Stimulated activated memory B cell treated with anti-CD40 and anti-IgM and Interleukin-4, amounts not matched to agents 10 μg/mL and 1 μg/mL and 100 μg/mL, for 72 hours (primary cell): Measurements from ENCODE around the gene TMEM158.

ENCODE experiments used
- ATAC-seq: fragments of 150-1000 bp; cut with Tn5 transposase; 2 replicates; pipeline ENCODE4 v1.10.0; 2021
- H3K27ac Mint-ChIP-seq: one replicate; pipeline ENCODE4 v1.8.0; 2022; ENCODE audit warnings: mild to moderate bottlenecking, mixed read lengths
- H3K27me3 Mint-ChIP-seq: one replicate; pipeline ENCODE4 v1.8.0; 2022; ENCODE audit warnings: mixed read lengths
- H3K36me3 Mint-ChIP-seq: one replicate; pipeline ENCODE4 v1.8.0; 2022; ENCODE audit warnings: mixed read lengths
- H3K4me1 Mint-ChIP-seq: one replicate; pipeline ENCODE4 v1.8.0; 2022; ENCODE audit warnings: mixed read lengths
- H3K4me3 Mint-ChIP-seq: one replicate; pipeline ENCODE4 v1.8.0; 2022; ENCODE audit warnings: mild to moderate bottlenecking, moderate library complexity, mixed read lengths
- H3K9me3 Mint-ChIP-seq: one replicate; pipeline ENCODE4 v1.8.0; 2022; ENCODE audit warnings: mixed read lengths

The TMEM158 gene

DNA sequence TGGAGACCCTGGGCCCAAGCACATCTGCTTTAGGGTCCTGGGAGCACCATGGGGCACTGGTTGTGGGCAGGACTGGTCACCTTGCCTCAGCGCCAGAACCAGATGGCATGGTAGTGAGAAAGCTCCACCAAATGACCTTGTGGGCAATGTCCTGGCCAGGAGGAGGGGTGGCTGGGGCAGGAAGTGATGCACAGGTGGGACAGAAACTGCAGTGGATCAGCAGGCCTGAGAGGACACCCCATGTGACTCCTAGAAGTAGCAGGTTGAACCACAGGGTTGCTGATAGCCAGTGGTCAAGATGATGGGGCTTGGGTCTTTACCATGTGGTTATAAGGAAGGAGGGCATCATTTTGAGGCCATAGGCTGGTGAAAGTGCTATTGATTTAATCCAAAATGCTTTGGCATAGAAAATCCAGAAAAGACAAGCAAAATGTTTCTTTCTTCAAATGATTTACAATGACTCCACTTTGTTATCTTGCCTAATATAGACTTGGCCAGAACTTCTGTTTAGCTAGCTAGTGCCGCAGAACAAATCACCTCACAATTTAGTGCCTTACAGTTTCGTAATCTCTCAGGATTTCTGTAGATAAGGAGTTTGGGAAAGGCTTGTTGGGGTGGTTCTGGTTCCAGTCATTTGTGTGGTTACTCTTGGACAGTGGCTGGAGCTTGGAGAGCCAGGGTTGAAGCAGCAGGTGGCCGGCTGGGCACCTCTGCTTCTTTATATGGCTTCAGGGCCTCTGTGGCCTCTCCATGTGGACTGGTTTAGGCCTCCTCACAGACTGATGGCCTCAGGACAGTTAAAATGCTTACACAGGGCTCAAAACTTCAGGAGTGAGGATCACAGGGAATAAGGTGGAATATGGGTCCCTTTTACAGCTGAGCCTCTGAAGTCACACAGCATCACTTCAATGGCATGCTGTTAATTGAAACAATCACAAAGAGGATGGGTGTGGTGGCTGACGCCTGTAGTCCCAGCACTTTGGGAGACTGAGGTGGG lies 27.5 kb downstream of the TMEM158 start:
- no peaks in the 10 kb centered on the region for H3K4me1 Mint-ChIP-seq
- H3K4me3 Mint-ChIP-seq: no peak overlapping the region
- H3K27ac Mint-ChIP-seq: no peak overlapping the region
- H3K27me3 Mint-ChIP-seq: peaks cover 43% of the 10 kb centered on the region
- no peak for ATAC-seq
- H3K36me3 Mint-ChIP-seq: no peaks in the 10 kb centered on the region
- H3K9me3 Mint-ChIP-seq: no peaks in the 10 kb centered on the region

DNA sequence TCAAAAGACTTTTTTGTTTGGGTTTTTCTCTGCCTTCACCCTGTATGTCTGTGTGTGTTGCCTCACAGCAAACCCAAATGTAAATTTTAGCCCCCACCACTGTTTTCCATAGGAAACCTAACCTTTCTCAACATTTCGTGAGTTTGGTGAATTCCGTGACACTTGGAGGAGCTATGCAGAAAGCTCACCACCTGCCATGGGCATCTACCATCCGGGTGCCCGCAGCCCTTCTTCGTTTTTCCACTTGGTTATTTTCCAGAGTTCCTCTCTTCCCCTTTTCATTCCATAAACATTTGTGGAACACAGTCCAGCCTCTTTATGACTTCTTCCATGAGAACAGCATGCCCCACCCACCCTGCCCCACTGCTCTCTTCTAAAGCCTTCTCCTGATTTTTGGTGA lies 31.3 kb downstream of the TMEM158 start:
- ATAC-seq: no peak
- H3K9me3 Mint-ChIP-seq: no peaks in the 10 kb centered on the region

DNA sequence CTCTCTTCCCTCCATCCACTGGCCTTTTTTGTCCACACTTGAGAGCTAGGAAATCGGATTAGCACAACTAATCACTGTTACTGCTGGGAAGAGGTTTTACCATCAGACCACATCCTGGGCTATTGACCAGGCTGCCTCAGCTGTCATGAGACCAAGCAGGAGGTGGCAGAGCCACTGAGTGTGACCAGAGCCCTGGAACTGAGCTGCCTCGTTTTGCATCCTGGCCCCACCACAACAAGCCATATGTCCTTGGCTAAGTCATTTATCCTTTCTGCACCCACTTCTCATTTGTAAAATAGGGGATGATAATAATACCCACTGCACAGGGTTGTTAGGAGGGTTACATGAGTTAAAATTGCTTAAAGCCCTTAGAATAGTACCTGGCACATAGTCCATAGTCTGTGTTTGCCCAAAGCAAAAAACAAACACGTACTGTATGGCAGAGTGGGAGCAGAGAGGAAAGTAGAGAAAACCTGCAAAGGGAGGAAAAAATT lies 34.1 kb downstream of the TMEM158 start:
- ATAC-seq: no peak
- H3K4me1 Mint-ChIP-seq: peaks cover 8% of the 10 kb centered on the region

More for the DNA sequence above, 31.3 kb downstream of the TMEM158 start:
- no peak overlapping the region for H3K27ac Mint-ChIP-seq
- H3K4me3 Mint-ChIP-seq: no peak overlapping the region
- H3K4me1 Mint-ChIP-seq: no peaks in the 10 kb centered on the region
- no peaks in the 10 kb centered on the region for H3K36me3 Mint-ChIP-seq
- peaks cover 28% of the 10 kb centered on the region for H3K27me3 Mint-ChIP-seq

DNA sequence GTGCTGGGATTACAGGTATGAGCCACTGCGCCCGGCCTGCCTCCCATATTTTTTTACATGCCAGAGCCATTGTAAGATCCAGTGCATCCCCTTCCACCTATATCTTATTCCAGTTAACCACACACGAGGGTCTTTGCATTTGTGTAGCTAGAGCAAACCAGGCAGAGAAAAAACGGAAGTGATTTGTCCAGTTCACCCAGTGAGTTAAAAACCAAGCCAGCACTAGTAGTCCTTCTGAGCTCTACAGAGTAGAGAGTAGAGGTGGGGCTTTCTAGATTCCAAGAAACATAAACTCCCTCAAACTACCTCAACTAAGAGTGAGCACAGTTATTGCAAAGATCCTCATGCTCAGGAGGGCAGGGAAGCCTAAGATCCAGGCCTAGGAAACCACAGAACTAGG lies 34.7 kb downstream of the TMEM158 start:
- ATAC-seq: no peak
- Mint-ChIP-seq H3K36me3 (no peaks in the 10 kb centered on the region), H3K9me3 (no peaks in the 10 kb centered on the region), H3K27ac (no peak overlapping the region), H3K27me3 (peaks cover 19% of the 10 kb centered on the region), H3K4me3 (no peak overlapping the region), H3K4me1 (peaks cover 8% of the 10 kb centered on the region)

More for the DNA sequence above, 34.1 kb downstream of the TMEM158 start:
- Mint-ChIP-seq H3K36me3 (no peaks in the 10 kb centered on the region), H3K27ac (no peak overlapping the region), H3K9me3 (no peaks in the 10 kb centered on the region), H3K4me3 (no peak overlapping the region), H3K27me3 (peaks cover 14% of the 10 kb centered on the region)

GRCh38 chr3:45188719-45189659 lies 37.1 kb downstream of the TMEM158 start:
- Mint-ChIP-seq H3K27ac (no peak overlapping the region), H3K9me3 (no peaks in the 10 kb centered on the region), H3K27me3 (peaks cover 29% of the 10 kb centered on the region), H3K36me3 (no peaks in the 10 kb centered on the region), H3K4me1 (peaks cover 8% of the 10 kb centered on the region), H3K4me3 (no peak overlapping the region)
- ATAC-seq: no peak

- no peak overlapping the region for H3K4me3 Mint-ChIP-seq
- H3K36me3 Mint-ChIP-seq: no peaks in the 10 kb centered on the region
- H3K9me3 Mint-ChIP-seq: no peaks in the 10 kb centered on the region
- peaks cover 14% of the 10 kb centered on the region for H3K4me1 Mint-ChIP-seq
- peak; percentile 85 for ATAC-seq
- peaks cover 37% of the 10 kb centered on the region for H3K27me3 Mint-ChIP-seq
- no peak overlapping the region for H3K27ac Mint-ChIP-seq
Measured at GRCh38 chr3:45187694-45188141, 38.4 kb downstream of the TMEM158 start.

- Mint-ChIP-seq H3K27me3 (peaks cover 43% of the 10 kb centered on the region), H3K4me3 (no peak overlapping the region), H3K9me3 (no peaks in the 10 kb centered on the region), H3K27ac (no peak overlapping the region), H3K4me1 (peaks cover 14% of the 10 kb centered on the region), H3K36me3 (no peaks in the 10 kb centered on the region)
- ATAC-seq: no peak
Measured at GRCh38 chr3:45186871-45187270, 39.2 kb downstream of the TMEM158 start.

DNA sequence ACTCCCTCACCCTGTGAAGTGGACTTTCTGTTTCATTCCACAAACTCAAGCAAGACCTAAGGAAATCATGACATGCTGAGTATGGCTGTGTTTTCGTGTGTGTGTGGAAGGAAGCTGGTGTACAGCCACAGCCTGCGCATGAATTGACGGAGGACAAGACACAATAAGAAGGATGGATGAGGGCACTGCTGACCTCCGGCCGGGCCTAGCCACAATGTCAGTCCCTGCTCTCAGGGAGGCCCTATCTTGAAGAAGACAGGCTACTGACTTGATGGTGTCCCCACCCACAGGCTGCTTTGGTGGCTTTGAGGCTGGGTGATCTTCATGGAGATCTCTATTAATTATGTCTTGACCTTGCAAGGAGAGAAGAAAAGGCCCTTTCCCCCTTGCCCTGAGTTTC lies 40.6 kb downstream of the TMEM158 start:
- Mint-ChIP-seq H3K36me3 (no peaks in the 10 kb centered on the region), H3K4me1 (peaks cover 14% of the 10 kb centered on the region), H3K27me3 (peaks cover 47% of the 10 kb centered on the region), H3K9me3 (no peaks in the 10 kb centered on the region), H3K27ac (no peak overlapping the region), H3K4me3 (no peak overlapping the region)
- no peak for ATAC-seq

GRCh38 chr3:45185052-45185451 lies 41.0 kb downstream of the TMEM158 start:
- peaks cover 51% of the 10 kb centered on the region for H3K27me3 Mint-ChIP-seq
- H3K9me3 Mint-ChIP-seq: no peaks in the 10 kb centered on the region
- no peak overlapping the region for H3K4me3 Mint-ChIP-seq
- ATAC-seq: no peak
- H3K4me1 Mint-ChIP-seq: peaks cover 14% of the 10 kb centered on the region
- no peaks in the 10 kb centered on the region for H3K36me3 Mint-ChIP-seq
- H3K27ac Mint-ChIP-seq: no peak overlapping the region

DNA sequence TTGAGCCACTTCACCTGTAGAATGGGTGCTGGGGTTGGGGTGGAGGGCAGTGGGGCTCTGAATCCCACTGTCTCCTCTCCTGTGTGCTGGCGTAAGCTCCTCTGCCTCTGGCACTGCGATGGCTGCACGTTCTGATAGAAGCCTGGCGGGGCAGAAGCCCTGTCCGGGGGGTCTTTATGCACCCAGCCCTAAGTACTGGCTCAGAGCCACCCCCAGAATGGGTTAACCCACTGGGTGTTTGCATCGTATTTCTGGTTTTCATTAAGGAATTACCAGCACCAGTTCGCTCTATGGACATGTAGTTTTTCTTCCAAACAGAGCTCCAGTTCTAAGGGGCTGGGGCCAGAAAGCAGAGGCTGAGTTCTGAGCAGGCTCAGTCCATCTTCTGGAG lies 42.2 kb downstream of the TMEM158 start:
- H3K4me1 Mint-ChIP-seq: peaks cover 14% of the 10 kb centered on the region
- no peak overlapping the region for H3K27ac Mint-ChIP-seq
- no peak for ATAC-seq
- no peak overlapping the region for H3K4me3 Mint-ChIP-seq
- peaks cover 63% of the 10 kb centered on the region for H3K27me3 Mint-ChIP-seq
- H3K9me3 Mint-ChIP-seq: no peaks in the 10 kb centered on the region
- H3K36me3 Mint-ChIP-seq: no peaks in the 10 kb centered on the region

GRCh38 chr3:45182915-45183871 lies 42.9 kb downstream of the TMEM158 start:
- no peak for ATAC-seq
- no peaks in the 10 kb centered on the region for H3K9me3 Mint-ChIP-seq
- no peaks in the 10 kb centered on the region for H3K36me3 Mint-ChIP-seq
- H3K4me3 Mint-ChIP-seq: no peak overlapping the region
- H3K27ac Mint-ChIP-seq: no peak overlapping the region
- H3K4me1 Mint-ChIP-seq: peaks cover 14% of the 10 kb centered on the region
- peaks cover 70% of the 10 kb centered on the region for H3K27me3 Mint-ChIP-seq

DNA sequence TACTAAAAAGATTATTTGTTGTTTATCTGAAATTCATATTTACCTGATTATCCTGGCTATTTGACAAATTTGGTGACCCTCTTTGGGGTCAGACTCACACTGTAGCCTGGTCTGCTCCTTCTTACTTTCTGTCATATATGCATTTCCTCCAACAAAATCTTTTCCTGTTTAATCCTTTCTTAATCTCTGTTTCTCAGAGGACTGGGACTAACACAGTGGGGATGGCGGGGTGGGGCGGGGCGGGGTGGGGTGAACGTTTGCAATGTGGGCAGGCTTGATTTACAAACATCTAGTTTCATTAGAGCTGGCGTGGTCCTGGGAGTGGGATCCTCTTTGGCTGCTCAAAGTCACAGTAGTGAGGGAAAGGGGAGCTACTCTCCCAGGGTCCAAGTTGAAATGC lies 44.6 kb downstream of the TMEM158 start:
- Mint-ChIP-seq H3K36me3 (no peaks in the 10 kb centered on the region), H3K9me3 (no peaks in the 10 kb centered on the region), H3K27me3 (peaks cover 79% of the 10 kb centered on the region), H3K4me3 (no peak overlapping the region), H3K27ac (no peak overlapping the region), H3K4me1 (peaks cover 6% of the 10 kb centered on the region)
- ATAC-seq: no peak

DNA sequence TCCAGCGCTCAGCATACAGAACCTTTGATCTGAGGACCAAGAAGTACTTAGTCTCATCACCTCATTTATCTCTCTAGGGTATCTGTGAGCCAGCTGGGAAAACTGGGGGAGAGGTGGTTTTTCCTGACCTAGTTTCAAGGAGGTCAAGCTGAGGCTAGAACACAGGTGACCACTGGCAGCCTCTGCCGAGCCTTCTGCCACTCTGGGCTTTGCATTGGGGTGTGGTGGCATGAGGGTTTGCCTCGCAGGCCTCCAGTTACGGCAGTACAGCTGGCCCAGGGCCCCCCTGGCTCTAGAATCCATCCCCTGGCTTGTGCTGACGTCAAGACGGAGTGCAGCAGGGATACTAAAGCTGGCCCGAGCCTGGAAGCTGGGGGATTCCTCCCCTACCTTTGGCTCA lies 45.2 kb downstream of the TMEM158 start:
- Mint-ChIP-seq H3K27ac (no peak overlapping the region), H3K9me3 (no peaks in the 10 kb centered on the region), H3K36me3 (no peaks in the 10 kb centered on the region), H3K4me3 (no peak overlapping the region), H3K27me3 (peaks cover 76% of the 10 kb centered on the region), H3K4me1 (peaks cover 6% of the 10 kb centered on the region)
- no peak for ATAC-seq

DNA sequence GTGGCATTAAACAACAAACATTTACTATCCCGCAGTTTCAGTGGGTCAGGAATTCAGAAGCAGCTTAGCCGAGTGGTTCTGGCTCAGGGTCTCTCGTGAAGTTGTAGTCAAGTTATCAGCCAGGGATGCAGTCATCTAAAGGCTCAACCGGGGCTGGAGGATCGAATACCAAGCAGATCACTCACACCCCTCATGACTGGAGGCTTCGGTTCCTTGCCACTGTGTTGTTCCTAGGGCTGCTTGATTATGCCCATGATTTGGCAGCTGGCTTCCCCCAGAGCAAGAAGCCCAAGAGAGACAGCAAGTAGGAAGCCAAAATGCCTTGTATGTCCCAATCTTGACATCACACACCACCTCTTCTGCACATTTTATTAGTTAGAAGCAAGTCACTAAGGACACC lies 46.0 kb downstream of the TMEM158 start:
- H3K4me3 Mint-ChIP-seq: no peak overlapping the region
- no peaks in the 10 kb centered on the region for H3K9me3 Mint-ChIP-seq
- peaks cover 68% of the 10 kb centered on the region for H3K27me3 Mint-ChIP-seq
- no peaks in the 10 kb centered on the region for H3K36me3 Mint-ChIP-seq
- H3K27ac Mint-ChIP-seq: no peak overlapping the region
- H3K4me1 Mint-ChIP-seq: peaks cover 6% of the 10 kb centered on the region
- no peak for ATAC-seq
